HUDEP-2 (cell line): ENCODE data around the gene HECW1.
"Not testable (repeated sequence)": the region's sequence is repeated elsewhere in the genome, so short reads cannot be mapped to it uniquely, and the experiment has no call there.

Source experiments
- DNase-seq, 76 experiments: peaks; one replicate each; lab custom pipeline; 2025; ENCODE audit not compliant: unreplicated experiment in 76 of 76; lab: John Stamatoyannopoulos, UW

Gene HECW1

DNA sequence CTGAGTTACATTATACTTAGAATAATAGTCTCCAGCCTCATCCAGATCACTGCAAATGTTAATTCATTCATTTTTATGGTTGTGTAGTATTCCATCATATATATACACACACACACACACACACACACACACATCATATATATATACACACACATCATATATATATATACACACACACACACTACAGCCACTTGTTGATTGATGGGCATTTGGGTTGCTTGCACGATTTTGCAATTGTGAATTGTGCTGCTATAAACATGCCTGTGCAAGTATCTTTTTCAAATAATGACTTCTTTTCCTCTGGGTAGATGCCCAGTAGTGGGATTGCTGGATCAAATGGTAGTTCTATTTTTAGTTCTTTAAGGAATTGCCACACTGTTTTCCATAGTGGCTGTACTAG, 233.2 kb downstream of the HECW1 start:
- not testable (repeated sequence) for DNase-seq

GRCh38 chr7:43351683-43352082, 239.2 kb downstream of the HECW1 start:
- DNase-seq, result no peak

DNA sequence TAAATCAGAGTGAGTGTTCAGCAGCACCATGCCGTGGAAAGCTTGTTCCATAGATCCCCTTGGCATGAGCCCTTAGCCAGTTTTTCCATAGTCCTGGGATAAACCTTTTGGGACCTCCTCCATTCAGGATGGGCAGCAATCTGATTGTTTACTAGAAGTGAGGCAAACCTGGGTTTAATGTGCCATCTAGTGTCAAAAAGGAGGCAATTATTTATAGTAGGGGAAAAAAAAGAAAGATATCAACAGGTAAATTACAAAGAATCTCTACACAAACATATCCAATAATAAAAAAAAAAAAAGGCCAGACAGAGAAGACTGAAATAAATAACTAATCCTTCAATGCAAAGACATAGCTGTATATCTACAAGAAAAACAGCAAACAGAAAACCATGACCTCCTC, 241.5 kb downstream of the HECW1 start:
- no peak for DNase-seq

DNA sequence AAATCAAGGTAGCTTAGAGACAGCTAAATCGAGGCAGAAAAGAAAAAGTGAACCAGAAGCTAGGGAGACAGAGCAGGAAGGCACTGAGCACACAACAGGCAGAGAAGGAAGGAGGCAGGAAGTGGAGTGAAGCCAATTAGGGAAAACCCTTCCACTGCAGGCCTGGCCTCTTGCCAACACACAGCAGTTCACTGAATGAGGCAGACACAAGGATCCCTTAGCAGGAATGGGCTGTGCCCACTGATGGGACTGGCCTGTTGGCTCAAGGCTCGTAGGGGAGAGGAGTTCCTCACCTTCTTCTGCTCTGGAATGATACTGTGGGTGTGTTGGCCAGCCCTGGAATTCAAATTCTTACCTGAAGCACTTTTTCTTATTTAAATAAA, 250.2 kb downstream of the HECW1 start:
- DNase-seq, result no peak

- no peak for DNase-seq
These were observed 250.8 kb downstream of the HECW1 start for GRCh38 chr7:43363035-43363791.

DNA sequence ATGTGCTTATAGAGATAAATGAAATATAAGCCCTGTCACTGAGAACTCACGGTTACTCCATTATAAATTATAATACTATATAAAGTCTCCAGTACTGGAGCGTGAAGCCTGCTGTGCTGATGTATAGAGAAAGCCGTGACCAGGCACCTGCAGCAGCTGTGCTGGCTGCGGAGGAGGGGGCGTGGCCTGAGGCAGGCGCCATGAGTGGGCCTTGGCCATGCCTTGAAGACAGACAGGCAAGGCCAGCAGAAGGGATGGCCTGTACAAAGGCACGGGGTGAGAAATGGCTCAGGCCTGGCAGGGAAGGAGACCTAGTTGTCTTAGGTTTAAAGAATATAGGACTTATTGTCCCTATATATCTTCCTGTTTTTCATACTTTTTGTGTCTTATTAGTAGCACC, 251.9 kb downstream of the HECW1 start:
- no peak for DNase-seq

DNA sequence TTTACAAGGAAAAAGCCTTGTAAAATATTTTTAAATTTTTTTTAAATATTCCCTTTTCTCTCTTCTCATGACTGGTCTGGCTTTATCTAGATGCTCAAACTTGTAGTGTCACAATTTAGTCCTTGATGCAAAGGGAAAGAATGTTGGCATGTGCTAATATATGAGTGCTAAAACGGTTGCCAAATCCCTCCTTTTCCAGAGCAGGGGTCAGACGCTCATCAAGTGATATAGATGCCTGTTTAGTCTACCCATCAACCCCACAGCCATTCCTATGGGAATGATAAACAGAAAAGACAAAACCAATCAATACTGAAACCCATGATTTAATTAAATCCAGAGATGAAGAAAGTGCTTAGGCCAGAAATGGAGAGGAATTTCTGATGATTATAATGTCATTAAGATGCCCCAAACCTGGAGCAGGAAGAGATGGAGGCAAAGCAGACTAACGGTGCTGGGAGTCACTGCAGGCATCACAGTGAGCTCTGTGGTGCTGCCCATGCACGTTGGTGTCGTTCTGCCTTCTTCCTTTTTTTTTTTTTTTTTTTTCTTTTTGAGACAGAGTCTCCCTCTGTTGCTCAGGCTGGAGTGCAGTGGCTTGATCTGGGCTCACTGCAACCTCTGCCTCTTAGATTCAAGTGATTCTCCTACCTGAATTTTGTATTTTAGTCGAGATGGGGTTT, 260.4 kb downstream of the HECW1 start:
- no peak for DNase-seq

GRCh38 chr7:43377196-43377960, 264.9 kb downstream of the HECW1 start:
- DNase-seq, result no peak

GRCh38 chr7:43379210-43379609, 266.8 kb downstream of the HECW1 start:
- no peak for DNase-seq

GRCh38 chr7:43384616-43385308, 272.3 kb downstream of the HECW1 start:
- no peak for DNase-seq

DNA sequence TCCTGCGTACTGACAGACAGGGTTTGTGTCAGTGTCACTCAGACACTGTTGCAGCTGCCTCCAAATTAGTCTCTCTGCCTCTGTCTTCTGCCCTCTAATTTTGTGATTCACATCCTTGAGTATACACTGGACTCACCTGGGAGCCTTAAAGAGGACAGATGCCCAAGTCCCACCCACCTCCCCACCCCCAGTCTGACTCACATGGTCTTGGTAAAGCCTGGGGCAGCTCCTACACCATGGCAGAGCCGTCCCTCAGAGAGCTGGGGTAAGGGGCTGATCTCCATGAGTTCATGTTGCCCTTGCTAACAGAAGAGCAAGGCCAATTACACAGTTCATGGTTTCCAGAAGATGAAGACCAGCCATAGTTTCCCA, 272.8 kb downstream of the HECW1 start:
- DNase-seq, result no peak

DNA sequence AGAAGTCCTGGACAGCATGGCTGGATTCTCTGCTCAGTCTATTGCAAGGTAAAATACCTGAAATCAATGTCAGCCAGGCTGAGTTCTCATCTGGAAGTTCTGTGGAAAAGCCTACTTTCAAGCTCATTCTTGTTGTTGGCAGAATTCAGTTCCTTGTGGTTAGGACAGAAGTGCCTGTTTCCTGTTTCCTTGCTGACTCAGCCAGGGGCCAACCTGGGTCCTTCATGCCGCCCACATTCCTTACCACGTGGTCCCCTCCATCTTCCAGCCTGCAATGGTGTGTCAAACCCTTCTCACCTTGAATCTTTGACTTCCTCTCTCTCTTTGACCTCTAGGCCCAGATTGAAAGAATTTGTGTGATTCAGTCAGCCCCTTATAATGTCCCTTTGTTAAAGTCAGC, 273.4 kb downstream of the HECW1 start:
- DNase-seq, result no peak

- no peak for DNase-seq
These were observed 275.5 kb downstream of the HECW1 start for GRCh38 chr7:43387932-43388331.

- DNase-seq, result no peak
These were observed 278.1 kb downstream of the HECW1 start for GRCh38 chr7:43390576-43390975.

DNA sequence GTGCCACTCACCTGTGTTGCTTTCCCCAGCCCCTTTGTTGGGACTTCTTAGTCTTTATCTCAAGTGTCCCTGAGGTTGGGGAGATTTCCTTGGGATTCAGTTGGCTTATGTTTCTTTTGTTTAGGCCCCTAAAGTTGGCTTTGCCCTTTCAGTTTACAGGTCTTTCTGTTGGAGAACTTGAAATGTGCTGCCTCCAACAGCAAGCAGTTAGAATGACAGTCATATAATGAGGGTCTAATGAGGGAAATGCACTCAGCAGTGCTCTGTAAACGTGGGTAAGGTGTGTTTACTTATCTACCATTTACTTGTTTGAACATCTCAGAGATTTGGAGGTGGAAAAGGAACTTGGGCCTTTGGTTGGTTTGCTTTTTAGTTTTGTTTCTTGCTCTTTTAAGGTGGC, 279.1 kb downstream of the HECW1 start:
- no peak for DNase-seq

- DNase-seq, result no peak
These were observed 280.3 kb downstream of the HECW1 start for GRCh38 chr7:43392638-43393330.

DNA sequence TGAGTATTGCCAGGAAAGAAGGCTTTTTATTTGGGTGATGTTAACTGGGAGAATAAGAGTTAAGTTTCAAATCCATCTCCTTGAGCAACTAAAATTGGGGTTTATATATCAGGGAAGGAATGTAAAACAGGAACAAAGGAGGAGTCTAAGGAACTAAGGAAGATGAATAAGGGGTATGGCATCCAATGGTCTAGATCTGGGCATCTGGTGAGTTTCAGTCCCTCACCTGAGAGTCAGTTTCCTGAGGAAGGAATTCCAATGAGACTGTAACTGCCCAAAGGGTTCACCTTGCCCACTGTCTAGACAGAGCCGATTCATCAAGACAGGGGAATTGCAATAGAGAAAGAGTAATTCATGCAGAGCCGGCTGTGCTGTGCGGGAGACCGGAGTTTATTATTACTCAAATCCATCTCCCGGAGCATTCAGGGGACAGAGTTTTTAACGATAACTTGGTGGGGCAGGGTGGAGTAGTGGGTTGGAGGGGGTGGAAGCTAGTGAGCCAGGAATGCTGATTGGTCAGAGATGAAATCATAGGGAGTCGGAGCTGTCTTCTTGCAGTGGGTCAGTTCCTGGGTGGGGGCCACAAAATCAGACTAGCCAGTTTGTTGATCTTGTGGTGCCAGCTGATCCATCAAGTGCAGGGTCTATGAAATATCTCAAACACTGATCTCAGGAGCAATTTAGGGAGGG, 282.1 kb downstream of the HECW1 start:
- DNase-seq, result no peak

DNA sequence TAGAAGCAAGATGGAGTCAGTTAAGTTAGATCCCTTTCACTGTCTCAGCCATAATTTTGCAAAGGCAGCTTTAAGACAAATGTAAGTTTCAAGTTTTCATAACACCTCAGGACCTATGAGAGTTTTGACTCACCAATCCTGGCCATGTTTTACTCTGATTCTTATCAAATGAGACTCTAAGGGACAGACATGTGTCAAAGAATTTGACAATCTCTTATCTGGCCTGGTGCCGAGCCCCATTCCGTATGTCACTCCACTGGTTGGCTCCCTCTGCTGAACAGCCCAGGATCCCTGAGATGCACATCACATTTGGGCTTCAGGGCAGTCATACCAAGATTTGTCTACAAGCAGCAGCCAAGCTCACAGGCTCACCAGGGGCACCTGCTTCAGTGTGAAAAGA, 282.9 kb downstream of the HECW1 start:
- no peak for DNase-seq

DNA sequence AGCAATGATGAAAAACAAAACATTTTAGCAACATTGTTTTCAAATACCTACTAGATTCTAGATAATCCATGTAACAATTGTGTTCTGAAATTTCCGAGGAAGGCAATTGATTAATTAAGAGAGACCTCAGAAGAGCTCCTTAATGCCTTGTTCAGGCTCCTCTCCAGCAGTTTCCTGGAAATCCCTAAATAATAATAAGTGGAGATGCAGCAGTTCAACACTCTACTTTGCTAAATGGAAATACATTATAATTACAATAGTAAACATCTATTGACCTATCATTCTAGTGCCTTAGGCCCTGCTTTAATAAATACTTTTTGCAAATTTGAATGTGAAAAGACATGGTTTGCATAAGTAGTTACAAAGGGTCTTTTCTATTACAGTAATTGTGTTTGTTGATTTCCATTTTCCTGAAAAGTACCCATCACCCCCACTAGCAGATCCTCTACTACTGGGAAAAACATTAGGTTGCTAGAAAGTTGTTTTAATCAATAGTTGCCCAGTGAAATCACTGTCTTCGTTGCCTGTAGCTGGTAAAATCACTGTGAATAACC, 283.8 kb downstream of the HECW1 start:
- no peak for DNase-seq

DNA sequence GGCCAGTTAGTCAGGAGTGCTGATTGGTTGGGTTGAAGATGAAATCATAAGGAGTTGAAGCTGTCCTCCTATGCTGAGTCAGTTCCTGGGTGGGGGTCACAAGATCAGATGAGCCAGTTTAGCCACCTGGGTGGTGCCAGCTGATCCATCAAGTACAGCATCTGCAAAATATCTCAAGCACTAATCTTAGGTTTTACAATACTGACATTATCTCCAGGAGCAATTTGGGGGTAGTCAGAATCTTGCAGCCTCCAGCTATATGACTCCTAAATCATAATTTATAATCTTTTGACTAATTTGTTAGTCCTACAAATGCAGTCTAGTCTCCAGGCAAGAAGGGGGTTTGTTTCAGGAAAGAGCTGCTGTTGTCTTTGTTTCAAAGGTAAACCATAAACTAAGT, 286.4 kb downstream of the HECW1 start:
- DNase-seq, result no peak
